ENCODE data around the gene DARS1. TPM values are rescaled to one million over a fixed set of nuclear protein-coding genes. Genes with fewer than 3 reads are reported as not detected.

DARS1 gene
- total RNA-seq, 6 experiments from 2014 or later: 19.9 to 49.1 (median 34.8) TPM

DNA sequence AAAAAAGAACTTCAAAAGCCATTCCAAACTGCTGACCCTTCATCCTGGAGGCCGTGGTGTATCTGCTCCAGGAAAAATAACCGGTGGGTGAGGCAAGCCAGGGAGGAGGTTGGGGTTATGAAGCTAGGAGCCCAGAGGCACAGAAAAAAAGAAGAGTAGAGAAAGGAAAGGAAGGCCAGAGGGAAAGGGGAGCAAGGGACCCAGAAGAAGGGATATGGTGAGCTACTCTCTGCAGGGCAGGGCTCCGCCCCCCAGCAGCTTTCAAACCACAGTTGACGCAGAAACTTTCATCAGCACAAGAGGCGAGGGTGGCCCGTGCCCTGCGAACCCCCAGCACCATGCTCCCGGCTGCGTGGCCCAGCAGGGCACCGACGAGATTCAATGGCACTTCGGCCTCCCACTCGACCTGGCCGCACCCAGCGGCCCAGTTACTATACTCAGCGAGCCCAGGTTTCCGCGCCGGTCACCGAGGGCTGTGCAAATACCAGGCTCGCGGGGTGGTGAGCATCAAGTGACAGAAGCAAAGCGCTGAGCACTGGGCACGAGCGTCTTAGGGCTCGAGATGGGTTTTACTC, 109.8 kb downstream of the DARS1 start:
- peak; percentile 57 to 64 (median 59) for ATAC-seq
- H3K27ac ChIP-seq: peak overlapping the region in 2 of 3 donors; percentile 48 to 62
- H3K27me3 ChIP-seq: no peaks in the 10 kb centered on the region
- H3K4me3 ChIP-seq: peak overlapping the region; percentile 62 to 84 (median 81)
- intact Hi-C loops (cut with DNase I): no loop called here
- peaks cover 0 to 7% (median 0%) of the 10 kb centered on the region in 4 donors for H3K4me1 ChIP-seq
- no peaks in the 10 kb centered on the region for H3K36me3 ChIP-seq
- 3% methylated on average over 4 of the region's 26 CpGs for whole genome bisulfite sequencing (ENCODE audit: insufficient coverage, low coverage, low lambda C conversion rate, missing lambda C conversion rate)
- no peaks in the 10 kb centered on the region for H3K9me3 ChIP-seq
- TF ChIP-seq, protein P1, sequence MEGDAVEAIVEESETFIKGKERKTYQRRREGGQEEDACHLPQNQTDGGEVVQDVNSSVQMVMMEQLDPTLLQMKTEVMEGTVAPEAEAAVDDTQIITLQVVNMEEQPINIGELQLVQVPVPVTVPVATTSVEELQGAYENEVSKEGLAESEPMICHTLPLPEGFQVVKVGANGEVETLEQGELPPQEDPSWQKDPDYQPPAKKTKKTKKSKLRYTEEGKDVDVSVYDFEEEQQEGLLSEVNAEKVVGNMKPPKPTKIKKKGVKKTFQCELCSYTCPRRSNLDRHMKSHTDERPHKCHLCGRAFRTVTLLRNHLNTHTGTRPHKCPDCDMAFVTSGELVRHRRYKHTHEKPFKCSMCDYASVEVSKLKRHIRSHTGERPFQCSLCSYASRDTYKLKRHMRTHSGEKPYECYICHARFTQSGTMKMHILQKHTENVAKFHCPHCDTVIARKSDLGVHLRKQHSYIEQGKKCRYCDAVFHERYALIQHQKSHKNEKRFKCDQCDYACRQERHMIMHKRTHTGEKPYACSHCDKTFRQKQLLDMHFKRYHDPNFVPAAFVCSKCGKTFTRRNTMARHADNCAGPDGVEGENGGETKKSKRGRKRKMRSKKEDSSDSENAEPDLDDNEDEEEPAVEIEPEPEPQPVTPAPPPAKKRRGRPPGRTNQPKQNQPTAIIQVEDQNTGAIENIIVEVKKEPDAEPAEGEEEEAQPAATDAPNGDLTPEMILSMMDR (IDR thresholded peaks at IDR 0.05): no peak
- TF ChIP-seq POLR2A (IDR thresholded peaks at IDR 0.05): no peak
- DNase-seq: peak; percentile 54 to 67 (median 55)

DNA sequence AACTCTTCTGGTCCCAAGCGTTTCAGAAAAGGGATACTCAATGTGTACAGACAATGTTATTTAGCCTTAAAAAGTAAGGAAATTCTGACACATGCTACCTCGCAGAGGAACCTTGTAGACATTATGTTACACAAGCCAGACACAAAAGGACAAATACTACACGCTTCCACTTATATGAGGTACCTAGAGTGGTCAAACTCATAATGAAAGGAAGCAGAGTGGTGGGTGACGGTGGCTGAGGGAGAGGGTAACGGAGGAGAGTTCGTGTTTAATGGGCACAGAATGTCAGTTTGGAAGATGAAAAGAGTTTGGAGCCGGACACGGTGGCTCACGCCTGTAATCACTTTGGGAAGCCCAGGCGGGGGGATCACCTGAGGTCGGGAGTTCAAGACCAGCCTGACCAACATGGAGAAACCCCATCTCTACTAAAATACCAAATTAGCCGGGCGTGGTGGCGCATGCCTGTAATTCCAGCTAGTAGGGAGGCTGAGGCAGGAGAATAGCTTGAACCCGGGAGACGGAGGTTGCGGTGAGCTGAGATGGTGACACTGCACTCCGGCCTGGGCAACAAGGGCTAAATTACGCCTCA, 110.6 kb downstream of the DARS1 start:
- H3K4me1 ChIP-seq: peaks cover 0 to 7% (median 0%) of the 10 kb centered on the region in 4 donors
- ATAC-seq (no peak), DNase-seq (no peak)
- H3K4me3 ChIP-seq: no peak overlapping the region
- WGBS (ENCODE audit: insufficient coverage, low coverage, low lambda C conversion rate, missing lambda C conversion rate): 81% methylated on average over 7 of the region's 19 CpGs
- intact Hi-C loops (cut with DNase I): no loop called here
- H3K27ac ChIP-seq: no peak overlapping the region
- H3K36me3 ChIP-seq: no peaks in the 10 kb centered on the region
- TF ChIP-seq POLR2A (IDR thresholded peaks at IDR 0.05): no peak
- TF ChIP-seq, protein P1 (IDR thresholded peaks at IDR 0.05): no peak
- H3K9me3 ChIP-seq: no peaks in the 10 kb centered on the region
- no peaks in the 10 kb centered on the region for H3K27me3 ChIP-seq

DNA sequence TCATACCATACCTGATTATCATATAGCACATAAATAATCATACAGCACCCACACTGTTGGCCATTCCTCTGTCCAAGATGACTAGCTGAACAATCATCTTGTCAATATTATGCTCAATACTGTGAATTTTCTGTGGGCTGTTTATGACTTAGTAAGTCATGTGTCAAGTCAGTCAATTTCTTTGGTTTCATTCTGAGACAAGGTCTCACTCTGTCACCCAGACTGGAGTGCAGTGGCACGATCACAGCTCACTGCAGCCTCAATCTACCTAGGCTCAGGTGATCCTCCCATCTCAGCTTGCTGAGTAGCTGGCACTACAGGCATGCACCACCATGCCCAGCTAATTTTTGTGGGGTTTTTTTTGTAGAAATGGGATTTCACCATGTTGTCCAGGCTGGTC, 114.9 kb downstream of the DARS1 start:
- Histone ChIP-seq H3K27me3 (no peaks in the 10 kb centered on the region), H3K4me3 (no peak overlapping the region), H3K36me3 (peaks cover 0 to 10% (median 0%) of the 10 kb centered on the region in 4 donors), H3K27ac (no peak overlapping the region), H3K4me1 (peaks cover 0 to 4% (median 0%) of the 10 kb centered on the region in 4 donors), H3K9me3 (no peaks in the 10 kb centered on the region)
- intact Hi-C loops (cut with DNase I): no loop called here
- no CpG with 5 or more reads among the region's 1 CpG for WGBS (ENCODE audit: insufficient coverage, low coverage, low lambda C conversion rate, missing lambda C conversion rate)
- DNase-seq (no peak), ATAC-seq (no peak)
- no peak for TF ChIP-seq POLR2A (IDR thresholded peaks at IDR 0.05)
- TF ChIP-seq, protein P1 (IDR thresholded peaks at IDR 0.05): no peak

DNA sequence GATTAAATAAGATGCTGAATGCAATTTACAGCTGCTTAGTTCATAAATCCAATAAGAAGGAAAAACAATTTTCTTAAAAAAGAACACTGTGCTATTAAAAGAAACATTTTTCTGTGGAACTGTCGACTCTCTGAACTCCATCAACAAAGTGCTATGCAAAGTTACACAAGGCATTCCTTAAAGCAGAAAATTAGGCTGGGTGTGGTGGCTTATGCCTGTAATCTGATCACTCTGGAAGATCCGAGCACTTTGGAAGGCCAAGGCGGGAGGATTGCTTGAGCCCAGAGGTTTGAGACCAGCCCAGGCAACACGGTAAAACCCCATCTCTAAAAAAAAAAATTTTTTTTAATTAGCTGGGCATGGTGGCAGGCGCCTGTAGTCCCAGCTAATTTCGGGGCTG, 122.2 kb downstream of the DARS1 start:
- no peaks in the 10 kb centered on the region for H3K4me1 ChIP-seq
- H3K27me3 ChIP-seq: no peaks in the 10 kb centered on the region
- 93% methylated on average over 4 of the region's 6 CpGs for WGBS (ENCODE audit: insufficient coverage, low coverage, low lambda C conversion rate, missing lambda C conversion rate)
- H3K4me3 ChIP-seq: no peak overlapping the region
- intact Hi-C loops (cut with DNase I): no loop called here
- TF ChIP-seq, protein P1 (IDR thresholded peaks at IDR 0.05): no peak
- no peak for TF ChIP-seq POLR2A (IDR thresholded peaks at IDR 0.05)
- no peaks in the 10 kb centered on the region for H3K9me3 ChIP-seq
- no peak overlapping the region for H3K27ac ChIP-seq
- peaks cover 0 to 18% (median 3%) of the 10 kb centered on the region in 4 donors for H3K36me3 ChIP-seq
- no peak for DNase-seq
- no peak for ATAC-seq

Measured in right lobe of liver (tissue), 6 donors.